Kasumi-1 (cell line): ENCODE results near the gene ANKMY1.

ENCODE experiments used
- DNase-seq, 2 experiments: peaks; one replicate each; lab custom pipeline; 2025; lab: John Stamatoyannopoulos, UW

Gene ANKMY1

GRCh38 chr2:240581811-240582210 lies 24.0 kb upstream of the ANKMY1 start:
- DNase-seq, result no peak

- DNase-seq, result peak; percentile 4 to 10
Measured at GRCh38 chr2:240579771-240580614, 22.2 kb upstream of the ANKMY1 start.

DNA sequence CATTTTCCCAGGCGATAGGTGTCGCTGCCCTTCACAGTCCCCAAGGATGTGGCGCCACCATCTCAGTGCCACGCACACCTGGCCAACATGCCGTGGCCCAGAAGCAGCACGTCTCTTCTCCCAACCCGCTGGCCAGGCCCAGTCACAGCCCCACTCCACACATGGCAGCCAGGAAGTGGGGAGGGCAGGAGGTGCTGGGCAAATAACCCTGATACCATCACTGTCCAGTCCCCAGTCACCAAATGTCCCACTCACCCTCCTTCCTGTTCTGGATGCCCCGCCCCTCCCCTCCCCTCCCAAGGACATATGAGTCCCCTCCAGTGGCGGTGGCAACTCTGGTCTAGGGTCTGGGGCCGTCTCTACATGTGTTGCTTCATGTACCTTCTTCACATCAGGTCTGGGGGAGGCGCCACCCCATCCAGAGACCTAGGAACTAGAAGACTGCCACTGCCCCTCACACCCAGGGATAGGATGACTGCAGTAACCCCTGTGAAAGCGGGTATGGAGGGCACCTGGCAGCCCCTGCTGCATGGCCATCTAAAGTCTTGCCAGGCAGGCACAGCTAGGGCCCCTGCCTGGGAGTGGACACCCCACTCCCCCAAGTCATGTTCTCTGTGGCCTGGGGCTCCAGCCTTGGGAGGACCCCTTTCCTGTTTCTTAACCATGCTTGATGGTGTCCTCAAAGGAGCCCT lies 21.4 kb upstream of the ANKMY1 start:
- no peak for DNase-seq

GRCh38 chr2:240578488-240578887 lies 20.7 kb upstream of the ANKMY1 start:
- DNase-seq, result no peak

DNA sequence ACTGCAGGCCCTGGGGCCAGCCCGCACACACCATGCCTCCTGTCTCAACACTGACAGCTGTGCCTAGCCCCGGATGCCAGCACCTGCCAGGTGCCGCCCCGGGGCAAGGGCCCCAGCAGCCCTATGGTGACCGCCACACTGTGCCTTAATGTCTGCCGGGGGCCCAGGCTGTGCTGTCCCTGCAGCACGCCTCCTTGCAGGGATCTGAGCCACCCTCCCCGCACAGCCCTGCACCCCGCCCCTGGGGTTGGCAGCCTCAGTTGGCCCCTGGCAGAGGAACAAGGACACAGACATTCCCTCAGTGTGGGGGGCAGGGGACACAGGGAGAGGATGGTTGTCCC lies 20.3 kb upstream of the ANKMY1 start:
- no peak for DNase-seq

- no peak for DNase-seq
Measured at GRCh38 chr2:240577281-240578109, 19.7 kb upstream of the ANKMY1 start.

DNA sequence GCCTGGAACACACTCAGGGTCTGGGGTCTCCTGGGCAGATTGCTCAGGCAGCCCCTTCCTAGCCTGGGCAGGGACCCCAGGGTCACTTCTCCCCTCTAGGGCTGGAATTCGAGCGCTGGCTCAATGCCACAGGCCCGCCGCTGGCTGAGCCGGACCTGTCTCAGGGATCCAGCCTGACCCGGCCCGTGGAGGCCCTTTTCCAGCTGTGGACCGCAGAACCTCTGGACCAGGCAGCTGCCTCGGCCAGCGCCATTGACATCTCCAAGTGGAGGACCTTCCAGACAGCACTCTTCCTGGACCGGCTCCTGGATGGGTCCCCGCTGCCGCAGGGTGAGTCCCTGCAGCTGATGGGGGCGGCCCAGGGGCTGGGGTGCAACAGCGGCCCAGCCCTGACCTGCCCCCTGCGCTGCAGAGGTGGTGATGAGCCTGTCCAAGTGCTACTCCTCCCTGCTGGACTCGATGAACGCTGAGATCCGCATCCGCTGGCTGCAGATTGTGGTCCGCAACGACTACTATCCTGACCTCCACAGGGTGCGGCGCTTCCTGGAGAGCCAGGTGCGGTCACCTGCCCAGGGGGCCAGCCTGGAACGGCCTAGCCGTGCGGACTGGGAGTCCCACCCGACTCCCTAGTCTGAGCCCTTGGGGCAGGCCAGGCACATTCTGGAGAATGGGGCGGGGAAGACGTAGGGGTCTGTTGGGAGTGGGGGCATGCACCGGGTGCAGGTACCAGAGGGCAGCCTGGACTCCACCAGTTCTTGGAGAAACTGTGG lies 18.8 kb upstream of the ANKMY1 start:
- DNase-seq, result no peak

GRCh38 chr2:240576036-240576435 lies 18.2 kb upstream of the ANKMY1 start:
- no peak for DNase-seq

DNA sequence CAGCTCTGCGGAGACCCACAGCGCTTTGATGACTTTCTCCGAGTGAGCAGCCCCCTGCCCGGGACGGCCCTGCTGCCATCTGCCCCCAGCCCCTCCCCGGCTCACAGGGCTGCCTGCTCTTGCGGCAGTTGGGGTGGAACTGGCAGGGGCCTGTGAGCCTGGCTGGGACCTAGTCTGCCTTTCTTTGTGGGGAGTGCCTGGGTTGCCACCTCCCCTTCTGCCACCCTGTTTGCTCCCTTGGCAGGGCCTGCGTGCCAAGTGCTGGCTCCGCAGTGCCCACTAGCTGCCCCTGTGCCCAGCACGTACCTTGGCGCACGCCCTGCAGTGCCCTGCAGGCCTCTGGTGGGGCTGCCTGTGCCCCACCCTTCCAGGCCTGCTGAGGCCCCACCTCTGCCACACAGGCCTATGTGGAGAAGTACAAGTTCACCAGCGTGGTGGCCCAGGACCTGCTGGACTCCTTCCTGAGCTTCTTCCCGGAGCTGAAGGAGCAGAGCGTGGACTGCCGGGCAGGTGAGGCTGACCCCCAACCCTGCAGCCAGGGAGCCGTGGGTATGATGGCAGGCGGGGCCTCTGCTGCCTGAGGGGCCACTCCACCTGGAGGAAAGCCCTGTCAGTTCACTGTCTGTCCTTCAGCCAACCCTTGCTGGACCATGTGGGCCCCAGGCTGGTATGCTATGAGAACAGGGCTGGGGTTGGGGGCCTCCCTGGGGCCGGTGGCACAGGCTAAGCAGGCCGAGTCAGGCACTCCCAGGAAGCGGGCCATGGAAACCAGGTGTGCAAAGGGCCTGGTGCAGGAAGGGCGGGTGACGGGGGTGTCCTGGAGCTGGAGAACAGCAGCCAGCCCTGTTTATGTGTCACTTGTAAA lies 17.5 kb upstream of the ANKMY1 start:
- no peak for DNase-seq

DNA sequence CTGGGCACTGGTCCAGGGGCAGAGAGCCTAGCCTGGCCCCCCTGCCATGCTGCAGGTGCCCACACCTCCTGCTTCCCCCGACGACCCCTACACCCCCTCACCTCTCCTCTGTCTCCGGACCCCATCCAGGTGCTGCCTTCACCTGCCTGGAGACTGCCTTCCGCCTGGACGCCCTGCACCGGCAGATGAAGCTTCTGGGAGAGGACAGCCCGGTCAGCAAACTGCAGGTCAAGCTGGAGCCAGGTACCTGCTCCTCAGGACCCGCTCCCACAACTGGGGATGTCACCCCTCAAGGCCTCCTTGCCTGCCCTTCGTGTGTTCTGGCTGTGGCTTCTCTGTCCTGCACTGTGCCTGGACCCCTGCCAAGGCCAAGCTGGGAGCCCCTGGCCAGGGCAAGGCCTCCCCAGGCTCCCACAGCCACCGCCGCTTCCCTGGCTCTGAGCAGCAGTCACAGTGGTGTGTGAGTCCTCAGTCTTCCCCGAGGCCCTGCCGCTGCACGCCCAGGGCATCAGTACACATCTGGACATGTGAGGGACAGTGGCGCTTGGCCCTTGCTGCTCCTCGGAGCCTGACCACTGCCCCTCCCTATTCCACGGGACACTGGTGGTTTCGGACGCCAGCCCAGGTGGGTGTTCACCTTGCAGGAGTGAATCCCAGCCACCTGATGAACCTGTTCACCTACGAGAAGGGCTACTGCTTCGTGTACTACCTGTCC lies 16.8 kb upstream of the ANKMY1 start:
- no peak for DNase-seq

GRCh38 chr2:240573516-240574385 lies 16.0 kb upstream of the ANKMY1 start:
- no peak for DNase-seq

DNA sequence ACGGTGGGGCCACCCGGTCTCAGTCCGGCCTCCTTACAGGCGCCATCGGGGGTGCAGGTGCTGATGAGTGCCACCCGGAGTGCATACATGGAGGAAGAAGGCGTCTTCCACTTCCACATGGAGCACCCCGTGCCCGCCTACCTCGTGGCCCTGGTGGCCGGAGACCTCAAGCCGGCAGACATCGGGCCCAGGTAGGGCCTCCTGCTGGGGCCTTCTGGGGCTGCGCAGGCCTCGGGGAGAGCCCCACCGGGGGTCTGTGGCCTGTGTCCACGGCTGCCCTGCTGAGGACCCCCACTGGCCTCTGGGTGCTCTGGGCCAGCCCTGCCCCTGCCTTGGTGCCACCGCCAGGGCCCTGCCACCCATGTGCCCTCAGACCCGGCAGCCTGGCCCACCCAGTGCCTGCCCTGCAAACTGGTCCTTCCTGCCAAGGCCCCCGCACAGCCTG lies 15.3 kb upstream of the ANKMY1 start:
- DNase-seq, result no peak

DNA sequence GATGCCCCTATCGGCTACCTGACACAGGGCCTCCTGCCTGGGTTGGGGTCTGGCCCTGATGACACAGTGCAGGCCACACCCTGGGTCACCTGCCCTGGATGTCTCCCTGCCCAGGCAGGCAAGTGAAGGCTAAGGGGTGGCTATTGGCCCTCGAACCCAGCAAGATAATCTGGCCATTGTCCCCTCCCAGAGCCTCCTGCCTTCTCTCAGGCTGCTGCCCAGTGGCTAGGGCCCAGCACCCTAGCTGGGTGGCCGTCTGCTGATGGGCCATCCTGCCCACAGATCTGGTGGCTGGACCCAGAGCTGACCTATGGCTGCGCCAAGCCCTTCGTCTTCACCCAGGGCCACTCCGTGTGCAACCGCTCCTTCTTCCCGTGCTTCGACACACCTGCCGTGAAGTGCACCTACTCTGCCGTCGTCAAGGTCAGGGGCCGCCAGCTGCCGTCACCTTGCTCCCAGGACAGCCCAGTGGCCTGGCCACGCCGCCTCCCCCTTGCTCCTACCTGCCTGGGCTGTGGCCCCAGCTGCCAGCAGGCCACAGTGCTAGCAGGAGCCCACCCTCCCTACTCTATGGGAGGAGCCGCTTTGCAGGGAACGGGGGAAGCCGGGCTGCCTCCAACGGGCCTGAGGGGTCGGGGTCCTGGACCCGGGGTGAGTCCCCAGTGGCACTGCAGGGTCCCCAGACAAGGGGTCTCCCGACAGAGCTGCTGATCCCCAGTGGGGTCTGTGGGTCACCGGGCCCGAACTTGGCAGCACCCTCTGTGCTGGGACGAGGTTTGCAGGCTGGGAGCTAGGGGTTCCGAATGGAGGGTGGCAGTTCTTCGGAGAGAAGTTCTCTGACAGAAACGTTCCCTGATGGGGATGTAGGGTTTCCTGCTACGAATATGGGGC lies 14.6 kb upstream of the ANKMY1 start:
- no peak for DNase-seq

- no peak for DNase-seq
Measured at GRCh38 chr2:240571314-240571973, 13.7 kb upstream of the ANKMY1 start.

- DNase-seq, result no peak
Measured at GRCh38 chr2:240570531-240571313, 12.9 kb upstream of the ANKMY1 start.

GRCh38 chr2:240569998-240570530 lies 12.3 kb upstream of the ANKMY1 start:
- DNase-seq, result no peak
